GM12878 (cell line): ENCODE measurements around the gene BLACAT1. TPM values are rescaled to one million over a fixed set of nuclear protein-coding genes. Genes with fewer than 3 reads are reported as not detected.

ENCODE experiments used
- ATAC-seq: fragments of 200-7000 bp; cut with Tn5 transposase; 3 replicates; pipeline ENCODE4 v1.9.1; 2020; ENCODE audit warnings: mild to moderate bottlenecking, moderate library complexity
- BruUV-seq: library from RNA; stranded (reverse); fragments of 400-500 nt; replicated peaks from 2 replicates; lab custom pipeline; 2021; lab: Mats Ljungman, UMichigan
- CTCF ChIA-PET: fragments of 300-600 bp; sonication (Branson Sonifier 250); formaldehyde crosslinking; extraction: SDS; loops from one replicate; lab custom pipeline; 2021; ENCODE audit warnings: inconsistent platforms; lab: Yijun Ruan, JAX
- POLR2A ChIA-PET: fragments of 350-600 bp; formaldehyde crosslinking; extraction: SDS; loops from one replicate; lab custom pipeline; 2021; ENCODE audit warnings: inconsistent platforms; lab: Charles Lee
- RAD21 ChIA-PET: fragments of 300-600 bp; sonication (Branson Sonifier 250); formaldehyde crosslinking; loops from one replicate; lab custom pipeline; 2023; ENCODE audit warnings: antibody characterized with exemption; ENCODE audit not compliant: unreplicated experiment; lab: Charles Lee
- SMC1A ChIA-PET: fragments of 300-600 bp; sonication (Branson Sonifier 250); formaldehyde crosslinking; loops from one replicate; lab custom pipeline; 2023; ENCODE audit not compliant: unreplicated experiment, uncharacterized antibody; lab: Charles Lee
- DNase-seq: peaks from one replicate; pipeline ENCODE4 v3.0.0-alpha.2; 2011; ENCODE audit warnings: low read depth, low spot score
- FAIRE-seq: peaks from 3 replicates; lab custom pipeline; 2011; peaks lifted over from hg19 to GRCh38; lab: Jason Lieb, UNC
- H2AFZ ChIP-seq: 2 replicates; pipeline ENCODE4 v1.6.0; 2011; ENCODE audit warnings: low read depth, low read length, control low read depth; ENCODE audit not compliant: control insufficient read depth
- H3K27ac ChIP-seq: 2 replicates; pipeline ENCODE4 v1.5.1; 2011; ENCODE audit warnings: control low read depth; ENCODE audit not compliant: control insufficient read depth, insufficient read depth
- H3K27me3 ChIP-seq, 2 experiments: replicated peaks in 1 of 2; 2 replicates each; pipeline versions ENCODE4 v1.6.0 to v1.6.1; 2011; ENCODE audit warnings: low read length in 1 of 2; ENCODE audit not compliant: control insufficient read depth in 2 of 2, insufficient read depth in 2 of 2
- H3K36me3 ChIP-seq, 2 experiments: 2 replicates each; pipeline ENCODE4 v1.5.1; 2011; ENCODE audit warnings: low read length in 1 of 2; ENCODE audit not compliant: control insufficient read depth in 2 of 2, insufficient read depth in 2 of 2
- H3K4me1 ChIP-seq: 2 replicates; pipeline ENCODE4 v1.6.1; 2011; ENCODE audit warnings: mild to moderate bottlenecking, low read length, moderate library complexity, mixed read lengths; ENCODE audit not compliant: control insufficient read depth, insufficient read depth
- H3K4me2 ChIP-seq: 2 replicates; pipeline ENCODE4 v1.6.0; 2011; ENCODE audit warnings: control low read depth; ENCODE audit not compliant: control insufficient read depth, insufficient read depth
- H3K4me3 ChIP-seq: fragments of 200-600 bp; sonication (generic); 2 replicates; pipeline ENCODE4 v1.5.1; 2016
- H3K79me2 ChIP-seq: 2 replicates; pipeline ENCODE4 v1.6.0; 2011; ENCODE audit warnings: low read length; ENCODE audit not compliant: control insufficient read depth, insufficient read depth
- H3K9ac ChIP-seq: 2 replicates; pipeline ENCODE4 v1.8.0; 2011; ENCODE audit warnings: low read length, control low read depth, mixed read lengths; ENCODE audit not compliant: control insufficient read depth, insufficient read depth
- H3K9me3 ChIP-seq: replicated peaks from 3 replicates; pipeline ENCODE4 v1.5.1; 2011; ENCODE audit warnings: mild to moderate bottlenecking, low read length; ENCODE audit not compliant: control insufficient read depth, insufficient read depth
- H4K20me1 ChIP-seq: 2 replicates; pipeline ENCODE4 v1.6.0; 2011; ENCODE audit not compliant: control insufficient read depth, insufficient read depth
- BCLAF1 ChIP-seq: fragments of 450-650 bp; IDR thresholded peaks from 2 replicates; pipeline ENCODE4 v1.6.1; 2017; ENCODE audit warnings: antibody characterized with exemption, mild to moderate bottlenecking, moderate library complexity
- BRCA1 ChIP-seq: IDR thresholded peaks from 2 replicates; pipeline ENCODE4 v1.6.1; 2011; ENCODE audit warnings: low read depth, low read length, improper control_type of control experiment
- SMAD5 ChIP-seq: IDR thresholded peaks from 2 replicates; pipeline ENCODE4 v1.6.1; 2016; ENCODE audit warnings: antibody characterized with exemption, low read depth
- ZBTB4 ChIP-seq: fragments of 450-650 bp; formaldehyde crosslinking; IDR thresholded peaks from 2 replicates; pipeline ENCODE4 v1.4.0; 2022; ENCODE audit warnings: mild to moderate bottlenecking, moderate library complexity
- WGBS: methylation state at CpG from one replicate; pipeline ENCODE4 v1.1.6; 2016; ENCODE audit warnings: low lambda C conversion rate; ENCODE audit not compliant: insufficient replicate concordance, insufficient coverage; ENCODE audit errors: missing lambda C conversion rate; 5-methylcytosine and 5-hydroxymethylcytosine counted together
- in situ Hi-C: fragments of 300-500 bp; cut with MboI; formaldehyde crosslinking; loops from 9 replicates; pipeline ENCODE4 v1.14.3; 2018; ENCODE audit warnings: mixed read lengths
- intact Hi-C: fragments of 100-400 bp; cut with micrococcal nuclease; formaldehyde crosslinking; loops from one replicate; pipeline ENCODE4 v1.14.2; 2022; ENCODE audit not compliant: unreplicated experiment
- polyA plus RNA-seq, 11 experiments: library from polyadenylated mRNA; depleted of rRNA in 4 of 11; unstranded in 6 of 11; stranded (reverse) in 5 of 11; fragments of >200 nt; fragmentation: Nextera tagmentation in 4 of 11; fragmentation: Illumina TruSeq in 1 of 11; extraction: Ambion mirVana in 4 of 11; extraction: Trizol in 1 of 11; gene quantifications; 1 replicate in 1 of 11; 2 replicates in 10 of 11; pipeline versions ENCODE4 v1.2.1 to v1.2.3, GENCODE V29; 2011 to 2016; ENCODE audit warnings: inconsistent platforms in 2 of 11, missing spikeins in 2 of 11, low read depth in 1 of 11
- total RNA-seq, 4 experiments: library from RNA; depleted of rRNA in 3 of 4; stranded (reverse); fragments of >200 nt in 3 of 4; fragmentation: Illumina TruSeq in 1 of 4; extraction: Trizol in 1 of 4; gene quantifications; 2 replicates each; pipeline versions ENCODE4 v1.2.1 to v1.2.3, GENCODE V29; 2013 to 2021

BLACAT1 gene
- total and polyA plus RNA-seq, 10 of the 15 experiments (the other 5 are each of a cell fraction or from before 2014, with no cell fraction given) = 0.04 to 1.6 (median 0.15) TPM; not detected in 1

- Histone ChIP-seq H3K27ac (no peak overlapping the region), H3K4me1 (peaks cover 5% of the 10 kb centered on the region; the same call in 1 of the 2 replicates), H3K9ac (no peak overlapping the region), H3K4me3 (no peak overlapping the region), H3K9me3 (no peaks in the 10 kb centered on the region), H3K27me3 (peaks cover 12 to 18% of the 10 kb centered on the region in 2 experiments; a peak in 3 of 4 replicates), H4K20me1 (no peaks in the 10 kb centered on the region; the same call in 1 of the 2 replicates), H2AFZ (no peak overlapping the region), H3K79me2 (no peaks in the 10 kb centered on the region), H3K4me2 (no peak overlapping the region), H3K36me3 (no peaks in the 10 kb centered on the region)
- intact Hi-C loops = no loop called here
- ChIA-PET CTCF (interaction anchor here (0.7 to 3.2 kb wide), 6 partner anchors 9 to 207 kb away, joined by 3 to 19 read pairs (median 4); no protein-coding TSS in a partner anchor), SMC1A (interaction anchor here (1.0 to 1.4 kb wide), 2 partner anchors 30 to 56 kb away, joined by 3 to 4 read pairs; no protein-coding TSS in a partner anchor), RAD21 (interaction anchor here (1.0 to 1.8 kb wide), 2 partner anchors 12 to 28 kb away, joined by 6 to 8 read pairs; no protein-coding TSS in a partner anchor), POLR2A (no interaction called here)
- WGBS = 0% methylated on average over 2 of the region's 2 CpGs
- no peak for TF ChIP-seq BCLAF1
- TF ChIP-seq ZBTB4 = no peak
- TF ChIP-seq SMAD5 = no peak
- TF ChIP-seq BRCA1 = no peak
- in situ Hi-C loops = no loop called here
- BruUV-seq = no TSS peak
- FAIRE-seq (no peak), DNase-seq (no peak), ATAC-seq (no peak)
Measured at GRCh38 chr1:205452364-205452763, 3.5 kb downstream of the BLACAT1 start.
